SK-N-MC (cell line): Measurements from ENCODE around the gene LGALS9B.
"Not testable (repeated sequence)": the region's sequence is repeated elsewhere in the genome, so short reads cannot be mapped to it uniquely, and the experiment has no call there.

ENCODE experiments used
- EZH2 ChIP-seq: fragments of 200-600 bp; sonication (generic); IDR thresholded peaks from one replicate; pipeline ENCODE4 v1.6.1; 2017; ENCODE audit warnings: antibody characterized with exemption
- FOXP2 ChIP-seq: optimal IDR thresholded peaks from 2 replicates; pipeline ENCODE3; 2011; ENCODE audit warnings: mild to moderate bottlenecking, moderate library complexity; ENCODE audit not compliant: insufficient read depth; ENCODE audit errors: extremely low read length, control extremely low read depth
- POLR2AphosphoS5 ChIP-seq: IDR thresholded peaks from 2 replicates; pipeline ENCODE4 v1.6.1; 2012; ENCODE audit warnings: mild to moderate bottlenecking, low read depth, low read length, borderline replicate concordance

GRCh38 chr17:20469107-20469506, 1.8 kb upstream of the LGALS9B start:
- TF ChIP-seq EZH2, POLR2AphosphoS5, FOXP2: not testable (repeated sequence)
